Common myeloid progenitor, CD34-positive (primary cell): ENCODE data around the gene PPP1R9A.

ENCODE experiments used
- CTCF ChIA-PET: fragments of 350-600 bp; sonication (Branson Sonifier 250); formaldehyde crosslinking; loops from one replicate; lab custom pipeline; 2021; ENCODE audit warnings: antibody characterized with exemption; lab: Charles Lee
- POLR2A ChIA-PET: fragments of 350-600 bp; sonication (Branson Sonifier 250); formaldehyde crosslinking; loops from one replicate; lab custom pipeline; 2021; ENCODE audit warnings: antibody characterized with exemption; lab: Charles Lee
- DNase-seq, 3 donors: peaks; one replicate each; pipeline versions ENCODE4 v3.0.0 to v3.0.0-alpha.2; 2013
- H3K27ac ChIP-seq, 2 experiments: 1 replicate in 1 of 2; 2 replicates in 1 of 2; pipeline ENCODE4 v1.7.0; 2013; ENCODE audit warnings: inconsistent platforms in 2 of 2, low read length in 2 of 2, mild to moderate bottlenecking in 2 of 2, low read depth in 1 of 2, moderate library complexity in 1 of 2; ENCODE audit not compliant: severe bottlenecking in 2 of 2, insufficient read depth in 1 of 2, poor library complexity in 1 of 2
- H3K27me3 ChIP-seq, 5 experiments: replicated peaks in 2 of 5; 1 replicate in 3 of 5; 2 replicates in 2 of 5; pipeline versions ENCODE4 v1.6.1 to v1.7.0; 2013; ENCODE audit warnings: low read length in 4 of 5, mild to moderate bottlenecking in 2 of 5, moderate library complexity in 2 of 5, inconsistent platforms in 1 of 5; ENCODE audit not compliant: insufficient read depth in 5 of 5, control insufficient read depth in 4 of 5
- H3K36me3 ChIP-seq, 4 experiments: 1 replicate in 2 of 4; 2 replicates in 2 of 4; pipeline versions ENCODE4 v1.6.1 to v1.7.0; 2013; ENCODE audit warnings: low read length in 3 of 4, control low read depth in 1 of 4, mild to moderate bottlenecking in 1 of 4; ENCODE audit not compliant: control insufficient read depth in 4 of 4, insufficient read depth in 4 of 4
- H3K4me1 ChIP-seq, 4 experiments: 1 replicate in 3 of 4; 2 replicates in 1 of 4; pipeline versions ENCODE4 v1.6.1 to v1.7.1; 2013; ENCODE audit warnings: low read length in 3 of 4, mild to moderate bottlenecking in 3 of 4, control low read depth in 1 of 4, inconsistent platforms in 1 of 4, moderate library complexity in 1 of 4; ENCODE audit not compliant: control insufficient read depth in 4 of 4, insufficient read depth in 4 of 4; ENCODE audit errors: control extremely low read depth in 1 of 4
- H3K4me3 ChIP-seq, 7 experiments: 1 replicate in 4 of 7; 2 replicates in 3 of 7; pipeline versions ENCODE4 v1.5.1 to v1.7.0; 2013; ENCODE audit warnings: mild to moderate bottlenecking in 7 of 7, low read length in 6 of 7, moderate library complexity in 6 of 7, inconsistent platforms in 2 of 7, low read depth in 2 of 7, control low read depth in 1 of 7; ENCODE audit not compliant: insufficient read depth in 4 of 7, control insufficient read depth in 1 of 7; ENCODE audit errors: extremely low read depth in 1 of 7
- H3K9me3 ChIP-seq, 5 experiments: 1 replicate in 4 of 5; 2 replicates in 1 of 5; pipeline versions ENCODE4 v1.6.1 to v1.7.1; 2013; ENCODE audit warnings: low read length in 4 of 5, mild to moderate bottlenecking in 2 of 5, inconsistent platforms in 1 of 5, low read depth in 1 of 5, moderate library complexity in 1 of 5; ENCODE audit not compliant: control insufficient read depth in 4 of 5, insufficient read depth in 2 of 5; ENCODE audit errors: control extremely low read depth in 1 of 5
- WGBS: methylation state at CpG from one replicate; pipeline ENCODE4 v1.1.5; 2013; ENCODE audit not compliant: insufficient coverage; 5-methylcytosine and 5-hydroxymethylcytosine counted together

The PPP1R9A gene

GRCh38 chr7:95263785-95264362 lies 356.5 kb downstream of the PPP1R9A start:
- Histone ChIP-seq H3K4me3 (no peak overlapping the region), H3K27me3 (peaks cover 0 to 2% (median 0%) of the 10 kb centered on the region in 5 experiments), H3K36me3 (no peaks in the 10 kb centered on the region), H3K4me1 (no peaks in the 10 kb centered on the region), H3K9me3 (no peaks in the 10 kb centered on the region), H3K27ac (no peak overlapping the region)
- POLR2A ChIA-PET: no interaction called here
- WGBS: 100% methylated on average over 4 of the region's 4 CpGs
- CTCF ChIA-PET: no interaction called here
- no peak for DNase-seq

GRCh38 chr7:95264363-95264891 lies 357.0 kb downstream of the PPP1R9A start:
- CTCF ChIA-PET: no interaction called here

GRCh38 chr7:95265634-95266033 lies 358.2 kb downstream of the PPP1R9A start:
- no peaks in the 10 kb centered on the region for H3K9me3 ChIP-seq
- ChIA-PET CTCF (no interaction called here), POLR2A (no interaction called here)
- no peaks in the 10 kb centered on the region for H3K36me3 ChIP-seq
- H3K4me3 ChIP-seq: no peak overlapping the region
- WGBS: no CpG with 5 or more reads among the region's 2 CpGs
- no peak overlapping the region for H3K27ac ChIP-seq
- peaks cover 0 to 2% (median 0%) of the 10 kb centered on the region in 5 experiments for H3K27me3 ChIP-seq
- H3K4me1 ChIP-seq: no peaks in the 10 kb centered on the region
- DNase-seq: no peak

More at GRCh38 chr7:95264363-95264891, 357.0 kb downstream of the PPP1R9A start:
- DNase-seq: no peak
- H3K9me3 ChIP-seq: no peaks in the 10 kb centered on the region
- WGBS: 100% methylated on average over 1 of the region's 6 CpGs
- H3K4me1 ChIP-seq: no peaks in the 10 kb centered on the region
- H3K4me3 ChIP-seq: no peak overlapping the region
- H3K36me3 ChIP-seq: no peaks in the 10 kb centered on the region
- H3K27ac ChIP-seq: no peak overlapping the region
- peaks cover 0 to 2% (median 0%) of the 10 kb centered on the region in 5 experiments for H3K27me3 ChIP-seq
- POLR2A ChIA-PET: no interaction called here

DNA sequence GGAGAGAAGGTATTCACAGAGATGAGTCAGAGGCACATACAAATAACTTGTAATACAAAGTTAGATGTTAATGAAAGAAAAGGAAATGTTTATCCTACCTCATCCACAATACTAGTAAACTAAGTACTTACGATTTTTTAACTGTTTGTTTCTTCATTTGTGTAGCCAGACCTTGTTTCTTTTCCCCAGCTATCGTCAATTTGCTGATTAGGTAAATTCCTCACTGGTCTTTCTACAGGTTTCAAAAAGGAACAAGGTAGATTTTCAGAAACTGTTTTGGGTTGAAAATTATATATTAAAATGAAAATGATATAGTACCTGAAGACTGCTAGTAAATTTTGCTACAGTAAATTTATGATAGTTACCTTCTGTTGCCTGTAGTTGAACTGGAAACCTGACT lies 360.4 kb downstream of the PPP1R9A start:
- peaks cover 0 to 2% (median 0%) of the 10 kb centered on the region in 5 experiments for H3K27me3 ChIP-seq
- no peak overlapping the region for H3K4me3 ChIP-seq
- ChIA-PET CTCF (no interaction called here), POLR2A (no interaction called here)
- H3K4me1 ChIP-seq: no peaks in the 10 kb centered on the region
- WGBS: 100% methylated on average over 2 of the region's 2 CpGs
- no peak overlapping the region for H3K27ac ChIP-seq
- no peaks in the 10 kb centered on the region for H3K9me3 ChIP-seq
- DNase-seq: no peak
- H3K36me3 ChIP-seq: no peaks in the 10 kb centered on the region

- Histone ChIP-seq H3K27me3 (no peaks in the 10 kb centered on the region), H3K36me3 (peaks cover 0 to 5% (median 0%) of the 10 kb centered on the region in 4 experiments), H3K27ac (no peak overlapping the region), H3K9me3 (no peaks in the 10 kb centered on the region), H3K4me1 (no peaks in the 10 kb centered on the region), H3K4me3 (no peak overlapping the region)
- CTCF ChIA-PET: interaction anchor here (1.3 kb wide), 1 partner anchor 18 kb away, joined by 3 read pairs; no protein-coding TSS in a partner anchor
- POLR2A ChIA-PET: no interaction called here
- no CpG with 5 or more reads among the region's 5 CpGs for WGBS
- no peak for DNase-seq
Measured at GRCh38 chr7:95269640-95270039, 362.2 kb downstream of the PPP1R9A start.

DNA sequence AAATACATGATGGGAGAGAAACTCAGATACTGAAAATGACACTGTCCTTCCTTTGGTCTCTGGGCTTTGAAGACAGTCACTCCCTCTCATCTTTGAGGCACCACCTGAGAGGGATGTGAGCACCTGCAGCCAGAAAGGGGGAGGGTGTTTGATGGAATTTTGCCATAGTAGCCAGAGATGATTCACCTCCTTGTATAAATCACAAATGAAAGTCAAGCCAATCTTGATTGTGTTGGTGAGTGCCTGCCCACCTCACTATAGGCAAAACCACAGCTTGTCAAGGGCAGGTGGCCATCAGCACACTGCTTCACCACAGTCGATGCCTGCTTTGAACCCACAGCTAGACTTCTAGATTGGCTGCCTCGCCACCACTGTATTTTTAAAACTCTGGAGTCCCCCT lies 368.7 kb downstream of the PPP1R9A start:
- no CpG with 5 or more reads among the region's 2 CpGs for WGBS
- DNase-seq: no peak
- CTCF ChIA-PET: no interaction called here

DNA sequence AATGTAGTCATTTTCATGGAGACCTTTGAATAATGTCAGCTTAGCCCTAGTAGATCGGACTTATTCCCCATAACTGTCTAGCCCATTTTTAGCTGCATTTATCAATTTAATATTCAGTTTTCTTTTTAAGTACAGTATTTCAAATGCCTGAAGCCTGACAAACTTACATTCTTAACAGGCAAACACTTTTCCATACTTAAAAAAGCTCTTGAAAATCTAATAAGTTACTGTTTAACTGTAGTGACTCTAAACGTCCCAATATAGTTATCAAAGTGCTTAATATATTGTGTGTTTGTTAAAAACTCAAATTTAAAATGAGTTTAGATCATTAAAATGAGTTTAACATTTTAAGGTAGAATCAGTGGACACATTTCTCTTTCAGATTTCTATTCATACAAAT lies 372.0 kb downstream of the PPP1R9A start:
- DNase-seq: no peak
- H3K27me3 ChIP-seq: no peaks in the 10 kb centered on the region
- no peaks in the 10 kb centered on the region for H3K9me3 ChIP-seq
- no CpG with 5 or more reads among the region's 2 CpGs for WGBS
- no peaks in the 10 kb centered on the region for H3K4me1 ChIP-seq
- ChIA-PET POLR2A (no interaction called here), CTCF (interaction anchor here (0.9 kb wide), 1 partner anchor 196 kb away, joined by 3 read pairs; no protein-coding TSS in a partner anchor)
- H3K27ac ChIP-seq: no peak overlapping the region
- peaks cover 0 to 3% (median 2%) of the 10 kb centered on the region in 4 experiments for H3K36me3 ChIP-seq
- no peak overlapping the region for H3K4me3 ChIP-seq

More for the DNA sequence above, 368.7 kb downstream of the PPP1R9A start:
- POLR2A ChIA-PET: no interaction called here
- H3K4me1 ChIP-seq: no peaks in the 10 kb centered on the region
- no peaks in the 10 kb centered on the region for H3K27me3 ChIP-seq
- H3K36me3 ChIP-seq: peaks cover 0 to 7% (median 2%) of the 10 kb centered on the region in 4 experiments
- no peaks in the 10 kb centered on the region for H3K9me3 ChIP-seq
- H3K4me3 ChIP-seq: no peak overlapping the region
- H3K27ac ChIP-seq: no peak overlapping the region
